Measurements from ENCODE around the gene CCIN. TPM values are rescaled to one million over a fixed set of nuclear protein-coding genes. Genes with fewer than 3 reads are reported as not detected.

CCIN gene
- total RNA-seq, 1 donor = 2.6 TPM

GRCh38 chr9:36140086-36141084, 28.8 kb upstream of the CCIN start:
- DNase-seq (ENCODE audit: low read depth) = no peak
- TF ChIP-seq, protein P1, sequence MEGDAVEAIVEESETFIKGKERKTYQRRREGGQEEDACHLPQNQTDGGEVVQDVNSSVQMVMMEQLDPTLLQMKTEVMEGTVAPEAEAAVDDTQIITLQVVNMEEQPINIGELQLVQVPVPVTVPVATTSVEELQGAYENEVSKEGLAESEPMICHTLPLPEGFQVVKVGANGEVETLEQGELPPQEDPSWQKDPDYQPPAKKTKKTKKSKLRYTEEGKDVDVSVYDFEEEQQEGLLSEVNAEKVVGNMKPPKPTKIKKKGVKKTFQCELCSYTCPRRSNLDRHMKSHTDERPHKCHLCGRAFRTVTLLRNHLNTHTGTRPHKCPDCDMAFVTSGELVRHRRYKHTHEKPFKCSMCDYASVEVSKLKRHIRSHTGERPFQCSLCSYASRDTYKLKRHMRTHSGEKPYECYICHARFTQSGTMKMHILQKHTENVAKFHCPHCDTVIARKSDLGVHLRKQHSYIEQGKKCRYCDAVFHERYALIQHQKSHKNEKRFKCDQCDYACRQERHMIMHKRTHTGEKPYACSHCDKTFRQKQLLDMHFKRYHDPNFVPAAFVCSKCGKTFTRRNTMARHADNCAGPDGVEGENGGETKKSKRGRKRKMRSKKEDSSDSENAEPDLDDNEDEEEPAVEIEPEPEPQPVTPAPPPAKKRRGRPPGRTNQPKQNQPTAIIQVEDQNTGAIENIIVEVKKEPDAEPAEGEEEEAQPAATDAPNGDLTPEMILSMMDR (IDR thresholded peaks at IDR 0.05; ENCODE audit: insufficient read depth, low read length) = no peak
- no peak overlapping the region for H3K4me3 ChIP-seq (ENCODE audit: low read depth, low read length)

- H3K4me3 ChIP-seq (ENCODE audit: low read depth, low read length) = no peak overlapping the region
- TF ChIP-seq, protein P1 (IDR thresholded peaks at IDR 0.05; ENCODE audit: insufficient read depth, low read length) = peak; percentile 60
- DNase-seq (ENCODE audit: low read depth) = peak; percentile 46
Observed at GRCh38 chr9:36141288-36141687, 27.9 kb upstream of the CCIN start.

- TF ChIP-seq, protein P1 (IDR thresholded peaks at IDR 0.05; ENCODE audit: insufficient read depth, low read length) = no peak
Observed at GRCh38 chr9:36141761-36142160, 27.4 kb upstream of the CCIN start.

GRCh38 chr9:36142510-36143244, 26.5 kb upstream of the CCIN start:
- DNase-seq (ENCODE audit: low read depth) = no peak

More at GRCh38 chr9:36141761-36142160, 27.4 kb upstream of the CCIN start:
- DNase-seq (ENCODE audit: low read depth) = no peak
- H3K4me3 ChIP-seq (ENCODE audit: low read depth, low read length) = no peak overlapping the region

GRCh38 chr9:36143245-36143641, 25.9 kb upstream of the CCIN start:
- TF ChIP-seq, protein P1 (IDR thresholded peaks at IDR 0.05; ENCODE audit: insufficient read depth, low read length) = no peak
- no peak overlapping the region for H3K4me3 ChIP-seq (ENCODE audit: low read depth, low read length)

More at GRCh38 chr9:36142510-36143244, 26.5 kb upstream of the CCIN start:
- TF ChIP-seq, protein P1 (IDR thresholded peaks at IDR 0.05; ENCODE audit: insufficient read depth, low read length) = no peak
- no peak overlapping the region for H3K4me3 ChIP-seq (ENCODE audit: low read depth, low read length)

GRCh38 chr9:36144309-36145232, 24.6 kb upstream of the CCIN start:
- no peak for DNase-seq (ENCODE audit: low read depth)
- no peak overlapping the region for H3K4me3 ChIP-seq (ENCODE audit: low read depth, low read length)
- TF ChIP-seq, protein P1 (IDR thresholded peaks at IDR 0.05; ENCODE audit: insufficient read depth, low read length) = no peak

More at GRCh38 chr9:36143245-36143641, 25.9 kb upstream of the CCIN start:
- no peak for DNase-seq (ENCODE audit: low read depth)
